Measurements from ENCODE around the gene PCBP1.

The PCBP1 gene

DNA sequence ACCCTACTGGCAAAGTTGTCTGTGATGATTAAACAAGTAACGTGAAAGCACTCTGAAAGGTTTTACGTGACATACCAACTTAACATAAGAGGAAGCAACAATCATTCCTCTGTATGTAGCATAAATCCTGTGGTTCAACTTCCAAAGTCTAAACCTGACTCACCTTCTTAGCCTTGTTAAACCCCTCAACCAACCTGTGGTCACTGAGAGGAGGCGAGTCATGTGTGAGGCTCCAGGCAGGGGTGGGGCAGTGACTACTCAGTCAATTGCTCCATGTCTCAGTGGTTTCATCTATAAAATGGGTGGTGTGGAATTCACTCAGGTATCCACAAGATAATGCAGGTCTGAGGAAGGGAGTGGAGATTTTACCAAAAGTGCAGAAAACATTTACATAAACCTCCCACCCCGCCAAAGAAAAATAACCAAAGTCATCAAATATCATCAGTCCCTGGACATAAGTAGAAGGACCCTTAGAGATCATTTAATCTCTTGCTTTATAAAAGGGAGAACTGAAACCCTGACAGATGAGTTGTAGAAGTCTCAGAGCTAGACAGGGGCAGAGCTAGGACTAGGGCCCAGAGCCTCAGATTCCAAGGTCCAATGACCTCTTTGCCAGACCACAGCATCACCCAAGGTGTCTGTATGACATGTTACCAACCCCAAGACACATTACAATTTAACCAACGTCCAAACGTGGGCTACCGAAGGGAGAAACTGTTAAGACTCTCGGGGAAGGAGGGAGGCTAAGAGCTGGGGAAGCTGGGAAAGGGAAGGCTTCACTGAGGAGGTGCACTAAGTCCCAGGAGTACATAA, 3.7 kb upstream of the PCBP1 start:
- H3F3A ChIP-seq (ENCODE audit: control insufficient read depth, insufficient read depth), result peaks cover 43% of the 10 kb centered on the region
- no peaks in the 10 kb centered on the region for H3K9me2 ChIP-seq (replicated peaks; ENCODE audit: control insufficient read depth, low read length)
- no peak for TF ChIP-seq EZH2phosphoT487 (IDR thresholded peaks at IDR 0.05; ENCODE audit: borderline replicate concordance, low read length)
- TF ChIP-seq, protein P1, sequence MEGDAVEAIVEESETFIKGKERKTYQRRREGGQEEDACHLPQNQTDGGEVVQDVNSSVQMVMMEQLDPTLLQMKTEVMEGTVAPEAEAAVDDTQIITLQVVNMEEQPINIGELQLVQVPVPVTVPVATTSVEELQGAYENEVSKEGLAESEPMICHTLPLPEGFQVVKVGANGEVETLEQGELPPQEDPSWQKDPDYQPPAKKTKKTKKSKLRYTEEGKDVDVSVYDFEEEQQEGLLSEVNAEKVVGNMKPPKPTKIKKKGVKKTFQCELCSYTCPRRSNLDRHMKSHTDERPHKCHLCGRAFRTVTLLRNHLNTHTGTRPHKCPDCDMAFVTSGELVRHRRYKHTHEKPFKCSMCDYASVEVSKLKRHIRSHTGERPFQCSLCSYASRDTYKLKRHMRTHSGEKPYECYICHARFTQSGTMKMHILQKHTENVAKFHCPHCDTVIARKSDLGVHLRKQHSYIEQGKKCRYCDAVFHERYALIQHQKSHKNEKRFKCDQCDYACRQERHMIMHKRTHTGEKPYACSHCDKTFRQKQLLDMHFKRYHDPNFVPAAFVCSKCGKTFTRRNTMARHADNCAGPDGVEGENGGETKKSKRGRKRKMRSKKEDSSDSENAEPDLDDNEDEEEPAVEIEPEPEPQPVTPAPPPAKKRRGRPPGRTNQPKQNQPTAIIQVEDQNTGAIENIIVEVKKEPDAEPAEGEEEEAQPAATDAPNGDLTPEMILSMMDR (IDR thresholded peaks at IDR 0.05; ENCODE audit: low read depth, low read length, poor library complexity, severe bottlenecking), result no peak
- H3K27ac ChIP-seq (ENCODE audit: low read depth, low read length), result peak overlapping the region; percentile 88
- H3K4me2 ChIP-seq (ENCODE audit: low read length), result peak overlapping the region; percentile 91
- no peaks in the 10 kb centered on the region for H4K20me1 ChIP-seq (ENCODE audit: control insufficient read depth, insufficient read depth, low read depth, low read length)
- H3K4me1 ChIP-seq (ENCODE audit: control insufficient read depth, low read length), result peaks cover 37% of the 10 kb centered on the region
- peaks cover 35% of the 10 kb centered on the region for H3K79me2 ChIP-seq (ENCODE audit: control insufficient read depth, low read length)
- H3K36me3 ChIP-seq (ENCODE audit: control insufficient read depth, low read length), result peaks cover 69% of the 10 kb centered on the region
- H3K4me3 ChIP-seq (ENCODE audit: low read length), result peak overlapping the region; percentile 77
- no peaks in the 10 kb centered on the region for H3K9me3 ChIP-seq (ENCODE audit: control insufficient read depth, insufficient read depth, low read length)
- no peaks in the 10 kb centered on the region for H3K27me3 ChIP-seq (ENCODE audit: control insufficient read depth, low read length)

GRCh38 chr2:70084973-70085710, 2.1 kb upstream of the PCBP1 start:
- TF ChIP-seq, protein P1 (IDR thresholded peaks at IDR 0.05; ENCODE audit: low read depth, low read length, poor library complexity, severe bottlenecking), result no peak
- no peak for TF ChIP-seq EZH2phosphoT487 (IDR thresholded peaks at IDR 0.05; ENCODE audit: borderline replicate concordance, low read length)
- H3K4me2 ChIP-seq (ENCODE audit: low read length), result peak overlapping the region; percentile 91
- H3K9me2 ChIP-seq (replicated peaks; ENCODE audit: control insufficient read depth, low read length), result no peaks in the 10 kb centered on the region
- no peaks in the 10 kb centered on the region for H4K20me1 ChIP-seq (ENCODE audit: control insufficient read depth, insufficient read depth, low read depth, low read length)
- H3K27me3 ChIP-seq (ENCODE audit: control insufficient read depth, low read length), result no peaks in the 10 kb centered on the region
- H3K4me3 ChIP-seq (ENCODE audit: low read length), result peak overlapping the region; percentile 77
- no peaks in the 10 kb centered on the region for H3K9me3 ChIP-seq (ENCODE audit: control insufficient read depth, insufficient read depth, low read length)
- peaks cover 69% of the 10 kb centered on the region for H3K36me3 ChIP-seq (ENCODE audit: control insufficient read depth, low read length)
- peaks cover 51% of the 10 kb centered on the region for H3K79me2 ChIP-seq (ENCODE audit: control insufficient read depth, low read length)
- H3K4me1 ChIP-seq (ENCODE audit: control insufficient read depth, low read length), result peaks cover 48% of the 10 kb centered on the region
- peak overlapping the region; percentile 88 for H3K27ac ChIP-seq (ENCODE audit: low read depth, low read length)
- H3F3A ChIP-seq (ENCODE audit: control insufficient read depth, insufficient read depth), result peaks cover 54% of the 10 kb centered on the region

DNA sequence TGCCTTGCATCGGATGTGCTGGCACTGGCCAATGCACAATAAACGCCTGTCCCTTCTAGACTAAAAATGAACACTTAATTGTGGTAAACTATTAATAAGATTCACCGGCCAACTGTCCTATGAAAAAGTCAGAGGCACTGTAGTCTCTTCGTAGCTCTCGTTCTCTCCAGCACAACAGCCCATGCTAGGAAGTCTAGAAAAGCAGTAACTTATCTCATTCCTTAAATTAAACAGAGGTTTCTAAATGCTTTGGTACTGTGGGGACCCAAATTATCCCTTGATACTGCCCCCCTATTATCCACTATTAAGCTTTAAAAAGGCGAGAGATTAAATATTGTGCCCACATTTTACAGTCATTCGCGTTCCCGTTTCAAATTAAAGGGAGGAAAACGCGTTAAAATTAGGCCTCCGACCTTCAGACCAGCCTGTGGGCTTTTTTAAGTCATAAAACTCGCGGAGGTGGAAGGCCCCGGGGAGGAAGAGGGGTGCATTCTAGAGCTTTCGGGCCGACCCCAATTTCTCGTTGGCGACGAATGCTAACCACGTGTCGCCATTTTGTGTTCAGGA, 1.5 kb upstream of the PCBP1 start:
- Histone ChIP-seq H3K4me2 (ENCODE audit: low read length) (peak overlapping the region; percentile 91), H4K20me1 (ENCODE audit: control insufficient read depth, insufficient read depth, low read depth, low read length) (no peaks in the 10 kb centered on the region), H3K36me3 (ENCODE audit: control insufficient read depth, low read length) (peaks cover 68% of the 10 kb centered on the region), H3K27me3 (ENCODE audit: control insufficient read depth, low read length) (no peaks in the 10 kb centered on the region), H3K79me2 (ENCODE audit: control insufficient read depth, low read length) (peaks cover 52% of the 10 kb centered on the region), H3K9me3 (ENCODE audit: control insufficient read depth, insufficient read depth, low read length) (no peaks in the 10 kb centered on the region), H3K4me3 (ENCODE audit: low read length) (peak overlapping the region; percentile 77), H3K4me1 (ENCODE audit: control insufficient read depth, low read length) (peaks cover 55% of the 10 kb centered on the region), H3K9me2 (replicated peaks; ENCODE audit: control insufficient read depth, low read length) (no peaks in the 10 kb centered on the region), H3K27ac (ENCODE audit: low read depth, low read length) (peak overlapping the region; percentile 88), H3F3A (ENCODE audit: control insufficient read depth, insufficient read depth) (peaks cover 61% of the 10 kb centered on the region)
- TF ChIP-seq, protein P1 (IDR thresholded peaks at IDR 0.05; ENCODE audit: low read depth, low read length, poor library complexity, severe bottlenecking), result no peak
- TF ChIP-seq EZH2phosphoT487 (IDR thresholded peaks at IDR 0.05; ENCODE audit: borderline replicate concordance, low read length), result no peak

Data from DOHH2 (cell line).